Spleen (tissue), 11 donors: Measurements from ENCODE around the gene LRRC49. TPM values are rescaled to one million over a fixed set of nuclear protein-coding genes. Genes with fewer than 3 reads are reported as not detected.

Experiments
- DNase-seq: peaks from one replicate; pipeline ENCODE4 v3.0.0-alpha.2; 2020
- H3K27ac ChIP-seq, 8 donors: fragments of 200-600 bp; sonication (generic) in 7 of 8; 1 replicate in 4 of 8; 2 replicates in 4 of 8; pipeline versions ENCODE4 v1.5.0 to v1.8.0; 2016 to 2021; ENCODE audit warnings: inconsistent platforms in 4 of 8, mild to moderate bottlenecking in 4 of 8, moderate library complexity in 1 of 8
- H3K27me3 ChIP-seq, 7 donors: fragments of 200-600 bp; sonication (generic) in 6 of 7; replicated peaks in 1 of 7; 1 replicate in 4 of 7; 2 replicates in 3 of 7; pipeline versions ENCODE4 v1.5.0 to v1.8.0; 2016 to 2021; ENCODE audit warnings: inconsistent platforms in 3 of 7, mild to moderate bottlenecking in 1 of 7
- H3K36me3 ChIP-seq, 6 donors: fragments of 200-600 bp; sonication (generic) in 5 of 6; 1 replicate in 4 of 6; 2 replicates in 2 of 6; pipeline versions ENCODE4 v1.5.0 to v1.8.0; 2016 to 2021; ENCODE audit warnings: inconsistent platforms in 2 of 6
- H3K4me1 ChIP-seq, 6 donors: fragments of 200-600 bp; sonication (generic) in 5 of 6; 1 replicate in 3 of 6; 2 replicates in 3 of 6; pipeline versions ENCODE4 v1.5.0 to v1.8.0; 2016 to 2021; ENCODE audit warnings: inconsistent platforms in 3 of 6
- H3K4me3 ChIP-seq, 8 donors: fragments of 200-600 bp; sonication (generic) in 7 of 8; 1 replicate in 4 of 8; 2 replicates in 4 of 8; pipeline versions ENCODE4 v1.5.0 to v1.8.0; 2016 to 2021; ENCODE audit warnings: inconsistent platforms in 4 of 8, mild to moderate bottlenecking in 4 of 8, moderate library complexity in 2 of 8
- H3K9me3 ChIP-seq, 8 donors: fragments of 200-600 bp; sonication (generic) in 7 of 8; 1 replicate in 4 of 8; 2 replicates in 4 of 8; pipeline versions ENCODE4 v1.5.0 to v1.8.0; 2016 to 2021; ENCODE audit warnings: inconsistent platforms in 4 of 8
- POLR2A ChIP-seq, 3 donors: fragments of 450-650 bp; IDR thresholded peaks; one replicate each; pipeline ENCODE4 v1.5.1; 2017; ENCODE audit warnings: antibody characterized with exemption in 3 of 3, mild to moderate bottlenecking in 1 of 3
- POLR2AphosphoS5 ChIP-seq, 3 donors: sonication (generic); formaldehyde crosslinking; IDR thresholded peaks; one replicate each; pipeline ENCODE4 v1.5.1; 2017; ENCODE audit warnings: antibody characterized with exemption in 3 of 3
- WGBS, 5 donors: extraction: QIAGEN DNeasy Blood & Tissue Kit in 3 of 5; methylation state at CpG; one replicate each; pipeline versions ENCODE4 v1.1.5 to v1.1.7; 2013 to 2018; 5-methylcytosine and 5-hydroxymethylcytosine counted together
- intact Hi-C: fragments of 100-400 bp; cut with DNase I; formaldehyde crosslinking; loops from one replicate; pipeline ENCODE4 v1.15.0; 2023; ENCODE audit warnings: low total_unique reads
- polyA plus RNA-seq, 3 donors: library from polyadenylated mRNA; stranded (reverse); fragments of 200-250 nt; gene quantifications; one replicate each; pipeline ENCODE4 v1.2.1, GENCODE V29; 2013
- total RNA-seq, 7 donors: library from RNA; depleted of rRNA in 3 of 7; stranded (reverse); fragments of >200 nt in 3 of 7; fragmentation: NEBNext Ultra II Directional in 4 of 7; extraction: Animal tissue kit (Norgen Biotek cat#: 25700) in 4 of 7; gene quantifications; one replicate each; pipeline versions ENCODE4 v1.1.0 to v1.2.1, GENCODE V29; 2016 to 2021
- TF ChIP-seq, protein P1 (sequence below), 11 experiments: fragments of 200-600 bp in 7 of 11; fragments of 450-650 bp in 4 of 11; sonication (generic) in 4 of 11; IDR thresholded peaks in 8 of 11; conservative IDR thresholded peaks in 3 of 11; 1 replicate in 7 of 11; 2 replicates in 4 of 11; pipeline versions ENCODE4 v1.4.0 to v1.8.0; 2016 to 2021; ENCODE audit warnings: antibody characterized with exemption in 11 of 11, inconsistent platforms in 4 of 11, mild to moderate bottlenecking in 1 of 11
- donor health status: healthy with polysubstance abuse.
- donor health status: DM: no; HTN: no; CAD: no; lungs with moderate emphysema.
- donor health status: DM: no; HTN: no; CAD: no.
- donor health status: Bipolar disorder and iron deficiency.
- donor health status: healthy.
- donor health status: DM: no; HTN: no; CAD: no.
- donor health status: DM: yes; HTN: yes; CAD: no.

The LRRC49 gene
- total and polyA plus RNA-seq, 10 donors: 0.62 to 4.1 (median 2.4) TPM

DNA sequence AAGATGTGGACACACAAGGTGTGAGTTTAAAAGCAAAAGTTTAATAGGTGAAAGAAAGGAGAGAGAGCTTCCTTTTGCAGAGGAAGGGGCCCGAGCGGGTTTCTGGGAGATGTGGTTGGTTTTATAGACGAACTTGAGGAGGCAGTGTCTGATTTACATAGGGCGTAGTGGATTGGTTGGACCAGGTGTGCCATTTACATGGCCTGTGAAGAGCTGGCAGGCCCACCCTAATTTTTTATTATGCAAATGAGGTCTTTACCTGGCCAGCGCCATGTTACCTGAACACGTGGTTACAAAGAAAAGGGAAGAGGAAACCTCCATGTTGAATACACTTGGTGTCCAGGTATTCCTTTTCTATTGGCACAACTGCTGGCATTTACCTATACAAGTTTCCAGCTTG lies 179.8 kb downstream of the LRRC49 start:
- Histone ChIP-seq H3K36me3 (no peaks in the 10 kb centered on the region), H3K27me3 (peaks cover 0 to 8% (median 0%) of the 10 kb centered on the region in 7 donors), H3K4me3 (no peak overlapping the region), H3K27ac (no peak overlapping the region), H3K9me3 (peaks cover 0 to 9% (median 2%) of the 10 kb centered on the region in 8 donors), H3K4me1 (no peaks in the 10 kb centered on the region)
- TF ChIP-seq, protein P1, sequence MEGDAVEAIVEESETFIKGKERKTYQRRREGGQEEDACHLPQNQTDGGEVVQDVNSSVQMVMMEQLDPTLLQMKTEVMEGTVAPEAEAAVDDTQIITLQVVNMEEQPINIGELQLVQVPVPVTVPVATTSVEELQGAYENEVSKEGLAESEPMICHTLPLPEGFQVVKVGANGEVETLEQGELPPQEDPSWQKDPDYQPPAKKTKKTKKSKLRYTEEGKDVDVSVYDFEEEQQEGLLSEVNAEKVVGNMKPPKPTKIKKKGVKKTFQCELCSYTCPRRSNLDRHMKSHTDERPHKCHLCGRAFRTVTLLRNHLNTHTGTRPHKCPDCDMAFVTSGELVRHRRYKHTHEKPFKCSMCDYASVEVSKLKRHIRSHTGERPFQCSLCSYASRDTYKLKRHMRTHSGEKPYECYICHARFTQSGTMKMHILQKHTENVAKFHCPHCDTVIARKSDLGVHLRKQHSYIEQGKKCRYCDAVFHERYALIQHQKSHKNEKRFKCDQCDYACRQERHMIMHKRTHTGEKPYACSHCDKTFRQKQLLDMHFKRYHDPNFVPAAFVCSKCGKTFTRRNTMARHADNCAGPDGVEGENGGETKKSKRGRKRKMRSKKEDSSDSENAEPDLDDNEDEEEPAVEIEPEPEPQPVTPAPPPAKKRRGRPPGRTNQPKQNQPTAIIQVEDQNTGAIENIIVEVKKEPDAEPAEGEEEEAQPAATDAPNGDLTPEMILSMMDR (IDR thresholded peaks at IDR 0.05 in 8 of 11, conservative IDR thresholded peaks at IDR 0.05 in 3 of 11): no peak
- TF ChIP-seq POLR2A (IDR thresholded peaks at IDR 0.05) (no peak), POLR2AphosphoS5 (IDR thresholded peaks at IDR 0.05) (no peak)
- intact Hi-C loops: no loop called here
- DNase-seq: no peak
- WGBS, 5 donors: 85 to 91% (median 88%) methylated on average over 6 of the region's 6 CpGs

DNA sequence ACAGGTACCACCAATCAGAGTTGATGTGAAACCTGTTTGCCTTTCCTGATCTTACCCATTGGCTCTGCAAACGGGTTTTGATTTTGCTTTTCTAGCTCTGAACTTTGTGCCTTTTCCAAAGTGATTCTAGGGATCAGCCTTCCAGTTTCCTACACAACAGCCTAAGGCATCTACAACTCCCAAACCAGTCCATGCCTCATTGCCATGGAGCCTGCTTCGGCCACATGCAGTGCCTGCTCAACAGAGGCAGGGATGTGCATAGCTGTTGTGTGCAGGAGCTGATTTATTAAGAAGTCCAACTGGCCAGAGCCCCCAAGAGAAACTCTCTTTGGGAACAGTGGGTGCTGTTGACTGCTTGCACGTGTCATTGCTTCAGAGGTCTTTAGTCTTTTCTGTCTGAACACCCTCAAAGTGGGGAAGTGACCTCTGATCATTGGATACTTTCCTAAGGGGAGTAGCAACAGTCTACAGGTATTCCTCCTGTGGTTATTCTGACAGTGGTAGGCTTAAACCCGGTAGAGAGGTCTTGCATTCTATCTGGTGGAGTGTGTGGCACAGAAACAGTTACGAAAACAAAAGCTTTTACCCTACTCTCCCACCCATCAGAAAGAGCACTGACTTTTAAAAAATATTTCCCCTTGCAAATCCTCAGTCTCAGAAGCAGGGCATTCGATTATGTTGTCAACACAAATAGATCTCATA lies 186.0 kb downstream of the LRRC49 start:
- TF ChIP-seq, protein P1 (IDR thresholded peaks at IDR 0.05 in 8 of 11, conservative IDR thresholded peaks at IDR 0.05 in 3 of 11): no peak
- TF ChIP-seq POLR2A (IDR thresholded peaks at IDR 0.05): no peak
- no peak for TF ChIP-seq POLR2AphosphoS5 (IDR thresholded peaks at IDR 0.05)
- 62 to 72% (median 69%) methylated on average over 5 to 6 of the region's 6 CpGs for WGBS, 5 donors
- Histone ChIP-seq H3K4me3 (no peak overlapping the region), H3K27ac (no peak overlapping the region), H3K4me1 (no peaks in the 10 kb centered on the region), H3K36me3 (no peaks in the 10 kb centered on the region), H3K27me3 (peaks cover 0 to 12% (median 0%) of the 10 kb centered on the region in 7 donors), H3K9me3 (peaks cover 0 to 9% (median 2%) of the 10 kb centered on the region in 8 donors)
- intact Hi-C loops: no loop called here
- no peak for DNase-seq

DNA sequence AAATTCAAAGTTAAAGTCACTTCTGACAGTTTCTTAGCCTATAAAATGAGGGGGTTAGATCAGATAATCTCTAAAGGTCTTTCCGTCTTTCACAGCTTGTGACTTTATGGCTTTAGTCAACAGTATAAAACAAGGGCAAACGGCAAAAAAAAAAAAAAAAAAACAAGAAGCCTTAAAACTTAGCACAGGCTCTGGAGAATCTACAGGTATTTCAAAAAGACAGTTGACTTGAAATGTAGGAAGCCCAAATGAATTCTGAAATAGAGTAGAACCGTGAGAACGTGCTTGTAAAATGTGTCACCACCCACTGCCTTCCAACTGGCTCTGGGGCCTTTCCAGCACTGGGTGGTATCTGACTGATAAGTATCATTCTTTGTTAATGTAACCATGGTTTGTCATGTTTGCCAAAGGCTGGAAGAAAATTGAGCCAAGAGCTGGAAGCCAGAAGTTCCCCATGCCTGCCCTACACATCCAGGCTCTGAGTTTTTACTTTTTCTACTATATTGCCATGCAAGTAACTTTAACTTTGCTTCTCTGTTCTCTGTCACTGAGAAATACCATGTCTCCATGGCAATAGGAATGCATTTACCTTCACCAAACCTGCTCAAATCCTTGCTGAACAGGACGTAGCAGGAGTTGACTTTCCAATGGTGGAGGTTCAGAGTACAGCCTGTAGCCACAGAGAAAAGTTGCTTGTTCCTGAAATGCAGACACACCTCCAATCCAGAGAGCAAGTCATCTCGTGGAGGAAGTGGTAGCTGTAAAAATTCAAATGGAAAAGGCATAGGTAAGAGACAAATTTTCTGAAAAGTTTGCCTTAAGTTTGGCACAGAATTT lies 186.8 kb downstream of the LRRC49 start:
- no peak overlapping the region for H3K4me3 ChIP-seq
- no peaks in the 10 kb centered on the region for H3K36me3 ChIP-seq
- H3K9me3 ChIP-seq: peaks cover 0 to 9% (median 2%) of the 10 kb centered on the region in 8 donors
- no peak for DNase-seq
- WGBS, 5 donors: 53 to 61% (median 57%) methylated on average over 6 of the region's 6 CpGs
- no peaks in the 10 kb centered on the region for H3K4me1 ChIP-seq
- intact Hi-C loops: no loop called here
- H3K27ac ChIP-seq: no peak overlapping the region
- TF ChIP-seq POLR2A (IDR thresholded peaks at IDR 0.05): no peak
- no peak for TF ChIP-seq POLR2AphosphoS5 (IDR thresholded peaks at IDR 0.05)
- TF ChIP-seq, protein P1 (IDR thresholded peaks at IDR 0.05 in 8 of 11, conservative IDR thresholded peaks at IDR 0.05 in 3 of 11): no peak
- peaks cover 0 to 19% (median 0%) of the 10 kb centered on the region in 7 donors for H3K27me3 ChIP-seq

GRCh38 chr15:71080166-71080565 lies 187.5 kb downstream of the LRRC49 start:
- no peak for DNase-seq
- TF ChIP-seq POLR2AphosphoS5 (IDR thresholded peaks at IDR 0.05) (no peak), POLR2A (IDR thresholded peaks at IDR 0.05) (no peak)
- TF ChIP-seq, protein P1 (IDR thresholded peaks at IDR 0.05 in 8 of 11, conservative IDR thresholded peaks at IDR 0.05 in 3 of 11): no peak
- peaks cover 0 to 26% (median 0%) of the 10 kb centered on the region in 7 donors for H3K27me3 ChIP-seq
- H3K36me3 ChIP-seq: no peaks in the 10 kb centered on the region
- 82 to 90% (median 88%) methylated on average over 7 of the region's 7 CpGs for WGBS, 5 donors
- H3K9me3 ChIP-seq: peaks cover 0 to 9% (median 2%) of the 10 kb centered on the region in 8 donors
- H3K4me1 ChIP-seq: no peaks in the 10 kb centered on the region
- intact Hi-C loops: no loop called here
- no peak overlapping the region for H3K4me3 ChIP-seq
- H3K27ac ChIP-seq: no peak overlapping the region
